GM19468 (cell line): ENCODE measurements around the gene SPTLC3.

Experiments used
- ATAC-seq: cut with Tn5 transposase; IDR thresholded peaks from one replicate; pipeline ENCODE4 v1.9.1; 2021; ENCODE audit warnings: mild to moderate bottlenecking, moderate library complexity, moderate number of reproducible peaks; ENCODE audit not compliant: unreplicated experiment; ENCODE audit errors: extremely low read depth

The SPTLC3 gene

DNA sequence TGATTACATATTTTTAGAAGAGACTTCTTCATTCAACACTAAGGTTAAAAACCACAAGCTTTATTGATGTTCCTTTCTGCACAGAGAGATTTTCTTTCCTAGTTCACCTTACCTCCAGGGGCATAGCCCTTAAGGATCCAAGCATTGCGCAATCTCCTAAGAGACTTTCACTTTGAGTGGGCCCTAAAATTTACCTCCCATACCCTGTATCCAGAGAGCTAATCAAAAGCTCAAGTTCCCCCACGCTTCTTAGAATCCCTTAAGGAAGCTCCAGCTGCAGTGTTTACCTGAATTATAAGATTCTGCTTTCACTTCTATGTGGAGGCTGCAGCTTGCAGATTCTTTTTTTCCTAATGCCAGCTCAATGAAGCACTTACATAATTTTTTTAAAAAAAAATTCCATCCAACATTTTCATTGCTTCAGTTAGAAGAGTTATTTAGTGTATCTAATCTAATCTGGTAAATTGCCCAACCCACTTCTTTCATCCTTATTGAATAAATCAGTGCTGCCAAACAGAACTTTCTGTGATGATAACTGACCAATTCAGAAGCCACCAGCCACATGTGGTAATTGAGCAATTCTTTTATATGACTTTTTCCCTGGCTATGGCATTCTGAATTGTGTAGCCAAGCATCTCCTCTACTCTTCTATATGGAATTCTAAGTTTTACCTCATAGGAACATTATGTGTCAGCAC, 24.6 kb upstream of the SPTLC3 start:
- ATAC-seq = no peak

GRCh38 chr20:12984863-12985262, 23.9 kb upstream of the SPTLC3 start:
- no peak for ATAC-seq

- ATAC-seq = no peak
Observed at GRCh38 chr20:12987261-12987660, 21.5 kb upstream of the SPTLC3 start.

DNA sequence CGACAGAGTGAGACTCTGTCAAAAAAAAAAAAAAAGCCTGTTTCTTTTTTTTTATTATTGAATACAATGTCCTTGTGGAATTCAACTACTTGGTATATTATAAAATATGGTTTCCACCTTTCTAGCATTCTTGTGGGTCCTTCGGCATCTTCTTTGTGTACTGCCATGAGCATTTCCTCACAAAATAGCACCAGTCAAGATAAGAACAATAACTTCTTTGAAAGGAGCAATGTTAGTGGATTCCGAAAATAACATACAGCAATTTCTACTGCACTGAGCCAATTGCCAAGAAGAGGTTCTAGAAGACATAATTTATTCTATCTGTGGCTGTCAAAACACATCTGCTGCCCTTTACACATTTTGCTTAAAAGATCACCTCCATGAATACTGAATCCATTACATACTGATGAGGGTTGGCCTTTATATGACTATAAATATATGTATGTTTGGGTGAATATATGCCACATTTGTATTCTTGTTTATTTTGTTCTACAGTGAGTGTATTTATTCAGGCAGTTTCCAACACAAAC, 19.1 kb upstream of the SPTLC3 start:
- no peak for ATAC-seq

DNA sequence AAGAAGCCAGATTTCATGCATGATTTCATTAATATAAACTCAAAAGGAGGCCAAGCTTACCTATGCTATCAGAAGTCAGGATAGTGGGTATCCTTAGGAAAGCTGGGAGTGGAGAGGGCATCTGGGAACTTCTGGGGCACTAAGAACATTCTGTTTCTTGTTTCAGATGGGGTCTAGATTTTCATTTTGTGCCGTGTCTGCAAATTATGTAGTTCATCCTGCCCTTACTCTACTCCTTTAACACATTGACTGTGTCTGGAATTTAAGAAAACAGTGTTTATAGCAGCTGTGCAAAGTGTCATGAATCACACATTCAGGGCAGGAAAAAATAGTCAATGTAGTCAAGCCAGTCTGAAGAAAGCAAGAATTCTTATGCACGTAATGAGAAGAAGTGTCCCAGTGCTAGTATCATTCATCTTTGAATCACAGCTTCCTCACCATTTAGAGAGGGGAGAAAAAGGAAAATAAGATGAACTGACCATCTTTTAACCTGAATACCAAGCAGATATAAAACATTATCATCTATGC, 11.6 kb upstream of the SPTLC3 start:
- no peak for ATAC-seq

GRCh38 chr20:12998046-12998445, 10.7 kb upstream of the SPTLC3 start:
- no peak for ATAC-seq

GRCh38 chr20:12999201-12999600, 9.6 kb upstream of the SPTLC3 start:
- ATAC-seq = no peak

DNA sequence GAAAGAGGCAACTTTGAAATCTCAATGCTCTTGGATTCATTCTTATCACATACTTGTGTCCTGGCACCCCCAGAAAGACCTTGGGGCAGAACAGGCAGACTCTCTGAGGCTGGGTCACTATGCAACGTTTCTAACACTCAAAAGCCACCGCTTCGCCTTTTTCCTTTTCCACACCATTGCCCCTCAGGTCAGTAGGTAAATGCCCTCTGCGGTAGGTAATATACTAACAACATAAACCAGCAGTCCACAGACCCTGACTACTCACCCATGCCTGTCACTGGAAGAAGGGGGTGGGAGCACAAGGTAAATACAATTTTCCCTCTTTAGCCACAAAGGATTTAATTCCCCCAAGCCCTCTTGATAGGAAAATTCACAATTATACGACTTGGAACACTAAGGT, 6.5 kb upstream of the SPTLC3 start:
- ATAC-seq = no peak

- ATAC-seq = no peak
Observed at GRCh38 chr20:13006825-13007224, 1.9 kb upstream of the SPTLC3 start.

DNA sequence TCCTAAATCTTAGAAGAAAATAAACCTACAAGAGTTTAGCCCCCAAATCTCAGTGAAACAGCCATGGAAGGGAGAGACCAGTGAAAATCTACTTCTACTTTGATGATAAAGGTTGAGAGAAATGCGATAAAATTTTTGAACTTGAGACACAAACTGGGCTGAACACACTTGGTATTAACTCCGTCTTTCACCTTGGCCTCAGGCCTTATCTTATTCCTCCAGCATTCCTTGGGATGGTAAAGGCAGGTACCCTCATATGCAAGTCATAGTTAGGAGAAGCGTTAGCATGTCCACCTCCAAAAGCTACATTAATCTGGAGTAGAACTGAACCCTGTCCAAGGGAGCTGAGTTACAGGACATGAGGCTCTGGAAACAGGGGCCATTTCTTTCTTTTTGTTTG, 1.2 kb upstream of the SPTLC3 start:
- no peak for ATAC-seq

DNA sequence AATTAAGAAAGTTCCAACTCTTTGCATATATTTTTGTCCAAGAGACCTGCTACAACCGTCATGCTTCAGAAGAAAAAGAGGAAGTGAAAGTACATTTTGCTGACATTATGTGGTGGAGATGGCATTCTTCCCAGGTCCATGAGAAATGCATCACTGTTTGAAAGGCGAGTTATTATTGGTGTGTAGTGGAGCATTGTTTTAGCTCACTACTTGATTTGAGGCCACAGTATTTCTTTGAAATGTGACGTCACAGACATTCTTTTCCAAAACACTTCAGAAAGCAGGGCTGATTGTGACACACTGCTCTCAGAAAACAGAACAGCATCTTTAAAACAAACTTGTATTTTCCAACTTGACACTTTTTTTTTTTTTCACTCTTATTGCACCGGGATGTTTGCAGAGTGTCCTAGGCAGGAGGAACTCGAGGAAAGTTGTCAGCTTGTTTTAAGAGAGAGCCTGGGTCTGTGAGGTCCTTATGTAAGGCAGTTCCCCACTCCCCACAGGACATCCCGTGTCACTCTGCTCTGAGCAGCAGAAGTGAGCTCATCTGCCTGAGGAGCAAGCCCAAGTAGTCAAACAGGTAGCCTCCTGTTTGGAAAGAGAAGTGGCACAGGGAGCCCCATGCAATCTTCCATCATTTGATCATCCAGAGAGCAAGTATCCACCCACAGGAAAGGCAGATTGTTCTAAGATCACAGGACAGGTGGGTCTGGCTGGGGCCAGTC, 1.1 kb downstream of the SPTLC3 start:
- ATAC-seq = peak; percentile 89

DNA sequence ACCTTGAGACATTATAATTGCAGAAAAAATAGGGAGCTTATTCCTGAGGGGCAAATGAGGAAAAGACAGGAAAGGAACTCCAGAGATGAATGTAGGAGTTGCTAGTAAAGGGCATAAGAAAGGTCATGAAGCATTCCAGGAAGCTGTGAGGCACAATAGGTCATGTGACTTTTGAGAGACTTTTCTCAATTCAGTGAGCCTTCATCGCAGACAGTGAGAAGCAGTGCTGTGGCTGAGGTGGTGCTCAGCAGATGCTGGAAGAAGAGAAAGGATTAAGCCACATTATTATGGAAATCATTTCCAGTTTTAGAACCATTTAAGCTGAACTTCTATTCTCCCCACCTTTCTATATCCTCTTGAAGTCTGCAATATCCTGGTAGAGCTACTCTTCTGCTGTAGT, 4.1 kb downstream of the SPTLC3 start:
- ATAC-seq = no peak

DNA sequence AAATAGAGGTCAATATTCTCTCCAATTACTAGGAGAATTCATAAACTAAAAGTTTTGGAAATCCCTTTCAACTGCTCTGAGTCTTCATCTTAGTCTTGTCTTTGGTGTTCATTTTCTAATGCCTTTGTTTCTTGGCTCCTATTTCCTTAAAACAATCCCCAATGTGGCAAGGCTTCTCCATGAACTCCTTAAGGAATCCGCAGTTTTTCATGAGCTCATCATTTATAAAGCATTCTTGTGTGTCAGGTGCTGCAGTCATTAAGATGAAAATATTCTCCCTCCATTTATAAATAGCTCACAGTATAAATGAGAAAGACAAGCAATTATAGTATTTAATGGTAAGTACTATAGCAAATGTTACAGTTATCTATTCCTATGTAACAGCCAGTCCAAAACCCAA, 4.6 kb downstream of the SPTLC3 start:
- ATAC-seq = no peak

DNA sequence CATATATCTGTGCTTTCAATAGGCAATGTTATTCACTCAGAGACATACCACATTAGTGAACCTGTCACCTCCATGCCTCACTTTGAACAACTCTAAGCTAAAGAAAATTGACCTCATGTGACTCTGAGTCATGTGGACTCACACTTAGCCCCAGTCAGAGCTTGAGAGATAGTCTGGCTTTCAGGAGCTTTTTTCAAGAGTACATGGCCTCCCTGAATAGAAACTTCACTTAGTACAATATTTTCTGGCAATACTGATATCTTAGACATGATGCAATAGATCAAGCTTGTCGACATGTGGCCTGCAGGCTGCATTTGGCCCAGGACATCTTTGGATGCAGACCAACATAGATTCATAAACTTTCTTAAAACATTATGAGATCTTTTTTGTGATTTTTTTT, 8.5 kb downstream of the SPTLC3 start:
- no peak for ATAC-seq

DNA sequence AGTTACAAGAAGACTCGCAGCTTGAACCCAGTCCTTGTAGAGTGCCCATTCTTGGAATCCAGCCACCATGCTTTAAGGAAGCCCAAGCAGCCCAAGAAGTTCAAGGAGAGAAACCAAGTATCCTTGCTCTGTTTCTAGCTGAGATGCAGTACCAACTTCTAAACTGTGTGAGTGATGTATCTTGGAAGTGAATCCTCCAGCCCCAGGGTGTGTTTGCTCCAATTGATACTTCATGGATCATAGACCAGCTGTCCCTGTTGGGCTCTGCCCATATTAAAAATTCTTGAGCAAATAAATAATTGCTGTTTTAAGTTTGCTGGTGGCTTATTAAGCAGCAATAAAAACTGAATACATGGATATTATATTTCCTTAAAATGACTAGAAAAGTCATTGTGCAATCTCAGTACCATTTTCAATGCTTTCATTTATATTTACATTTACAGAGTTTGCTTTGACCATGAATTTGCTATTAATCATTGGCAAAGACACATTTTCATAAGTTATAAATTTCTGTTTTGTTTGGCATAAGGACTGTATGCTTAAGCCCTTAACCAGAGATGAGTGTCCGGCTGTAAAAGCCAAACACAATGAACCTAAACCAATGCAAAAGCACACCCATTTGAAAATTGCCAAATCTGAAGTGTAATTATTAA, 9.2 kb downstream of the SPTLC3 start:
- ATAC-seq = no peak

DNA sequence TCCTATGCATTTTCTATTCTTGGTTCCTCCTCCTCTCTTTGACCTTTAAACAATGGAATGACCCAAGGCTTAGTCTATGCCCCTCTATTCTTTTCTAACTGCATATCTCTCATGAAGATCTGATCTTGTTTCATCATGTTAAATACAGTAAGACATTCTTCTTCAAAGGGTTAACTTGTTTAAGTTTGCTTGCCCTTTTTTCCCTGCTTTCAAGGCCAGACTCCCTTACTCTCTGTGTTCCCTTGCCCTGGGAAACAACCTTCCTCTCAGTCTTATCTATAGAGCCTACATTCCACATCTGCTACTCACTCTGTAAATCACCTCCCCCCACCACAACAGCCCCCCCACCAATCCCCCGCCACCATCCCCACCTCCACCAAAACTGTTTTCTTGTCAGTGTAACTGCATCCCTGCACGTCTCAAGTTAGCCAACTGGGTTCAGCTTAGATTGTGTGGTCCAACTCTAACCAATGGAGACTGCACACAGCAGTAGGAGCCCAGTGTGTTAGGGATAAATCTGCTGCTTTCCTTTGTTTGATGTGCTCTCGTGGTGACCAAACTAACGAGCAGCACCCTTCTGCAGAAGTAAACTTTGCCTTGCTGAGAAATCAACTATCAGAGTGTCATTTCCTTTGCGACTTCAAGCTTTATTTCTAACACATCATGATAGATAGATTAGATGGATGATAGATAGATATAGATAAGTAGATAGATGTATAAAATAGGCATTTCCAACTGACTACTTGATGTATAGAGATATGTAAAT, 12.6 kb downstream of the SPTLC3 start:
- no peak for ATAC-seq

DNA sequence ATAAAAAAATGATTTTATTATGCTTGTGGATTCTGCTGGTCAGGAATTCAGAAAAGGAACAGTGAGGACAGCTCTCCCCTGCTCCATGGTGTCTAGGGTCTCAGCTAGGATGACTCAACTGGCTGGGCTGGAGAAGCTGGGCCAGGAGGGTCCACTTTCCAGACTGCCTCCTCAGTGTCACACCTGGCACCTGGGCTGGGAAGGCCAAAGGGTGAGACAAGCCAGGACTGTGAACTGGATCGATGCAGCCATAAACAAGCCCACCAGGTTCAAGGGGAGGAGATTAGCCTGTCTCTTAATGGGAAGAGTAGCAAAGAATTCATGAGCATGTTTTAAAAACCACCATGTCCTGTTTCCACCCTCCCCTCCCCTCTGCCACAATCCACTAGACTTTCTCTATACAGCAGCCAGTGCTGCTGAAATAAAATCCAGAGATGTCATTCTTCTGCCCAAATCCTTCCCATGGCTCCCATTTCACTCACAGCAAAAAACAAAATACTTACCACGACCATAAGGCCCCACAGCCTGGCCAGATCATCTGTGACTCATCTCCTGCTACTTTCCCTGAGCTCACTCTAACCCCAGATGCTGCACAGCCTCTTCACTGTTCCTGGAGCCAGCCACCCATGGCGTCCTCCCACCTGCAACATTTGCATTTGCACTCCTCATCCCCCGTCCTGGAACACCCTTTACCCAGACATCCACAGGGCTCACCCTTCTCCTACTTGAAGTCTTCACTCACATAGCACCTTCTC, 13.8 kb downstream of the SPTLC3 start:
- ATAC-seq = no peak

DNA sequence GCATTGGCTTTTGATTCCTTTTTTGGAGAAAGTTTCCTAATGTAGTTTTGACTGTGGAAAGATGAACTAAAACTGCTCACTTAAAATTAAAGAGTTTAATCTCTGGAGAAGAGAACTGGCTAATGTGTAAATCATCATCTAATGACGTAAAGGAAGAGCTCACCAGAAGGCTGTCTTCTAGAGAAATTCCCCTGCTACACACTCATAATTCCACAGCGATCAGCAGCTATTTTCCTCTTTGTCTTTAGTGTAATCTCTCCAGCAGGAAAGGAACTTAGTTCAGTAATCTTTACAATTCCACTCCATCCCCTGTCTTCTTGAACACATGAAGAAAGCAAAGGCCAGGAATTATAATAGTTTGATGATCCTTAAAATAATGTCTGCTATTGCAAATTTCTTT, 15.8 kb downstream of the SPTLC3 start:
- no peak for ATAC-seq

DNA sequence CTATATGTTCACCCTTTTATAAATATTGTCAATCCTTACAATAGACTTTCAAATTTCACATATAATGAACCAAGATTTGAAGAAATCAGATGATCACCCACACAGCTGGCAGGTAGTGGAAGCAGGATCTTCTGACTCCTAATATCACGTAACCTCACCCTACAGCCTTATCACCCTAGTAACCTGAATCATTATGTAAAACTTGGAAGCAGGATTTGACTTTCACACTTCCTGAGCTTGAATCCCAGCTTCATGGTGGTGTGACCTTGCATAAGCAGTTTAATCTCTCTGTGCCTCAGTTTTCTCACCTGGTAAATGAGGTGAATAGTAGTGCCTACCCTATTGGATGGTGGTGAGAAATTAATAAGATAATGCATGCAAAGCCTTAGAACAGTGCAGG, 16.4 kb downstream of the SPTLC3 start:
- ATAC-seq = no peak

GRCh38 chr20:13028001-13028400, 19.2 kb downstream of the SPTLC3 start:
- no peak for ATAC-seq
